ENCODE results near the gene ASB4.
"Not testable (repeated sequence)": the region's sequence is repeated elsewhere in the genome, so short reads cannot be mapped to it uniquely, and the experiment has no call there.

The ASB4 gene

GRCh38 chr7:95485391-95486123, at the start of gene ASB4:
TSS of gene ASB4 (plus strand) at chr7:95485943. CDS start at chr7:95485972, 29 bp downstream.
- no peak for DNase-seq

- no peak for DNase-seq
Observed at GRCh38 chr7:95436407-95436806, 49.3 kb upstream of the ASB4 start.

GRCh38 chr7:95440394-95441038, 45.2 kb upstream of the ASB4 start:
- DNase-seq = no peak

- DNase-seq = no peak
Observed at GRCh38 chr7:95441042-95441823, 44.5 kb upstream of the ASB4 start.

- no peak for DNase-seq
Observed at GRCh38 chr7:95444796-95445195, 40.9 kb upstream of the ASB4 start.

GRCh38 chr7:95446618-95447017, 39.1 kb upstream of the ASB4 start:
- no peak for DNase-seq

GRCh38 chr7:95454438-95455045, 31.2 kb upstream of the ASB4 start:
- DNase-seq = no peak

GRCh38 chr7:95457947-95458346, 27.8 kb upstream of the ASB4 start:
- no peak for DNase-seq

- not testable (repeated sequence) for DNase-seq
Observed at GRCh38 chr7:95460653-95461052, 25.1 kb upstream of the ASB4 start.

- DNase-seq = no peak
Observed at GRCh38 chr7:95467912-95468607, 17.7 kb upstream of the ASB4 start.

GRCh38 chr7:95469187-95469586, 16.6 kb upstream of the ASB4 start:
- no peak for DNase-seq

- DNase-seq = no peak
Observed at GRCh38 chr7:95469848-95470247, 15.9 kb upstream of the ASB4 start.

GRCh38 chr7:95470452-95470851, 15.3 kb upstream of the ASB4 start:
- no peak for DNase-seq

- DNase-seq = no peak
Observed at GRCh38 chr7:95471071-95471470, 14.7 kb upstream of the ASB4 start.

GRCh38 chr7:95472581-95473161, 13.1 kb upstream of the ASB4 start:
- peak in 1 of 2 experiments; percentile 38 for DNase-seq

- no peak for DNase-seq
Observed at GRCh38 chr7:95473276-95473985, 12.3 kb upstream of the ASB4 start.

GRCh38 chr7:95476072-95476847, 9.5 kb upstream of the ASB4 start:
- DNase-seq = no peak

- DNase-seq = peak; percentile 31 to 73
Observed at GRCh38 chr7:95476904-95477594, 8.7 kb upstream of the ASB4 start.

- DNase-seq = peak in 1 of 2 experiments; percentile 40
Observed at GRCh38 chr7:95478272-95479037, 7.3 kb upstream of the ASB4 start.
